Suprapubic skin (tissue), 4 donors: ENCODE results near the gene PSD.

Experiments used
- EP300 ChIP-seq: sonication (generic); formaldehyde crosslinking; IDR thresholded peaks from one replicate; pipeline ENCODE4 v1.6.1; 2017; ENCODE audit warnings: antibody characterized with exemption
- POLR2AphosphoS5 ChIP-seq, 3 donors: sonication (generic); formaldehyde crosslinking; IDR thresholded peaks; one replicate each; pipeline ENCODE4 v1.6.1; 2017; ENCODE audit warnings: antibody characterized with exemption in 3 of 3
- TF ChIP-seq, protein P1 (sequence below), 2 donors: fragments of 200-600 bp in 1 of 2; fragments of 450-650 bp in 1 of 2; sonication (generic) in 1 of 2; IDR thresholded peaks; one replicate each; pipeline ENCODE4 v1.5.1; 2016 to 2019; ENCODE audit warnings: antibody characterized with exemption in 2 of 2, mild to moderate bottlenecking in 1 of 2, moderate library complexity in 1 of 2

DNA sequence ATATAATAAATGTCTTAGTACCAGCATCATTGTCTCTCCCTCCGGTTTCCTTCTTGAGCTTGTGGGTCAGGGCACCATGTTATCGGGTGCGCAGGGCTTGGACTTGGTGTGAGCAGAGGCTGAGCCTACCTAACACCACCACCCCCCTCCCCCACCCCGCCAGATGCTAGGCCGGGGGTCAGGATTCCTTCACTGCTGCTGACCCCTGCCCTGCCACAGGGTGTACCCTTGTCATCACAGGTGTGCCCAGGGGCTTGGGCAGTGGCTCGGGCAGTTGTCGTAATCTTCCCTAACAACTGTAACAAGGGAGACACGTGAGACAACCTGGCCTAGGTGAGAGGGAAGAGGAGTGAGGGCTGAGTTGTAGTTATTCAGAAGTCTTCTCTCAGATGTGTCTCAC lies 35.7 kb downstream of the PSD start:
- no peak for TF ChIP-seq POLR2AphosphoS5 (IDR thresholded peaks at IDR 0.05)
- TF ChIP-seq, protein P1, sequence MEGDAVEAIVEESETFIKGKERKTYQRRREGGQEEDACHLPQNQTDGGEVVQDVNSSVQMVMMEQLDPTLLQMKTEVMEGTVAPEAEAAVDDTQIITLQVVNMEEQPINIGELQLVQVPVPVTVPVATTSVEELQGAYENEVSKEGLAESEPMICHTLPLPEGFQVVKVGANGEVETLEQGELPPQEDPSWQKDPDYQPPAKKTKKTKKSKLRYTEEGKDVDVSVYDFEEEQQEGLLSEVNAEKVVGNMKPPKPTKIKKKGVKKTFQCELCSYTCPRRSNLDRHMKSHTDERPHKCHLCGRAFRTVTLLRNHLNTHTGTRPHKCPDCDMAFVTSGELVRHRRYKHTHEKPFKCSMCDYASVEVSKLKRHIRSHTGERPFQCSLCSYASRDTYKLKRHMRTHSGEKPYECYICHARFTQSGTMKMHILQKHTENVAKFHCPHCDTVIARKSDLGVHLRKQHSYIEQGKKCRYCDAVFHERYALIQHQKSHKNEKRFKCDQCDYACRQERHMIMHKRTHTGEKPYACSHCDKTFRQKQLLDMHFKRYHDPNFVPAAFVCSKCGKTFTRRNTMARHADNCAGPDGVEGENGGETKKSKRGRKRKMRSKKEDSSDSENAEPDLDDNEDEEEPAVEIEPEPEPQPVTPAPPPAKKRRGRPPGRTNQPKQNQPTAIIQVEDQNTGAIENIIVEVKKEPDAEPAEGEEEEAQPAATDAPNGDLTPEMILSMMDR (IDR thresholded peaks at IDR 0.05), result no peak
- no peak for TF ChIP-seq EP300
